NCI-H446 (cell line): ENCODE data around the gene PLXNA2.

Source experiments
- DNase-seq, 2 experiments: peaks; one replicate each; lab custom pipeline; 2025; lab: John Stamatoyannopoulos, UW

The PLXNA2 gene

DNA sequence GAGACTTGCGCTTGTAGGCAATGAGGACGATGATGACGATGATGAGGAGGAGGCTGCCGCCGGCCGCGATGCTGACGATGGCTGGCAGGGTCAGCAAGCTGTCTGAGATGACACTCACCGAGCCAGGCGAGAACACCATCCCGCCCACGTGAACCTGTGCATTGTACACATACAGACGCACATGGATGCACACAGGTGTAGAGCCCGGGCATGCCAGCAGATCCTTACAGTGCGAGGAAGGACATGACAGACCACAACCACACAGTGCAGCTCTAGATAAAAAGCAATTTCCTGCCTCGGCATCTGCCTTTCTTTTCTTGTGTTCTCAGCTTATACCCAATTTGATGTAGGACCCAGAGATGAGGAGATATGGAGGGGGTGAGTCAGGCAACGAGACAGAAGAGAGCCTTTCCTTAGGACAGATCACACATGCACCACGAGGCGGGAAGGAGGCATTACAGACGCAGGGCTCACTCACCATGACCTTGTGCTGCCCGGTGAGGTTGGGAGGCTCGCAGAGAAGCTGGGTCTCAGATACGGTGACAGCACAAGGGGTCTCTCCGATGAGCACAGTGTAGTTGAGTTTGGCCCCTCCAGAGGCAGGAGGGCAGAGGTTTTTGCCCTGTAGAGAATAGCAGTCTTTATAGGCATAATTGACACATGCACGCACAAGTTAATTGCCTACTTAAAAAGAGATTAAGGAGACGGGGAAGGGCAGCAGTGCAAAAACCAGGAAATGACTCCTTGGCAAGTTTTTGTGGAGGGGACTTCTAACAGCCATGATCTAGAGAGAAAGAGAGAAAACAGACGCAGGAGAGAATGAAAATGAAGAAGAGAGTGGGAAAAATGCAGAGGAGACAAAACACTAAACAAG, 199.4 kb downstream of the PLXNA2 start:
- no peak for DNase-seq

DNA sequence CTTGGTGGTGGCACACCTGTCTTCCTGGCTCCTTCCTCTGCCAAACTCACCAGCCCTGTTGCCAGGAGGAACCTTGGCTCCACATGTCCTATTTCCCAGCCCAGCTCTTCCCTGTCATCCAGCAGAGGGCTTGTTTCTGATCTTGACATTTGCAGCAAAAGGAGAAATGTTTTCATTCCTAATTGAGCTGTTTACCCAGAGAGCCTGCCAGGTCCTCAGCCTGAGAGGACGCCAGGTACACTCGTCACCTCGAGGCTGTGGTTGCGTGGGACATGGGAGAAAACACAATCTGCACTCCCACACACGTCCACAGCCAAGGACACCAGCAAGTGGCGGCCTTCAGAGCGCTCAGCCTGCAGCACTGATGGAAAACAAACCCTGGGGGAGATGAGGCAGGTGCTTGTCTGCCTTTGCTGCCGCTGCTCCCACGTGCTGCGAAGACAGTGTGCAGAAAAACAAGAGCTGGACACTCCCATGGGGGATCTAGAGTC, 200.4 kb downstream of the PLXNA2 start:
- DNase-seq = no peak

DNA sequence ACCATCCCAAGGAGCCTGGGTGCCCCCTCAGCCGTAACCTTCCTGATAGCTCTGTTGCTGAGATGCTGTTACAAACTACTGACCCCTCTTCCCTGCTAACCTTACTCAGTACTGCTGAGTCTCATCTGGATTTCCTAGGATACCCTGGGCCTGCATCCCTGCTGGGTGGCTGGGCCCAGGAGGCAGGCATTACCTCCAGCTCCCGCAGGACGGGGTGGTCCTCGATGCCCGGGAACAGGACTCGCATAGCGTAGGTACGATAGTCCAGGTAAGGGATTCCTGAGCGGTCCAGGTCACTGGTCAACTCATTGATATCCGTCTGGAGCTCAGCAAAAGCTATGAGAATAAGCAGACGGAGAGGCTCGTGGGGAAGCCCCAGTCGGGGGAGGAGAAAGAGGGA, 201.3 kb downstream of the PLXNA2 start:
- no peak for DNase-seq

DNA sequence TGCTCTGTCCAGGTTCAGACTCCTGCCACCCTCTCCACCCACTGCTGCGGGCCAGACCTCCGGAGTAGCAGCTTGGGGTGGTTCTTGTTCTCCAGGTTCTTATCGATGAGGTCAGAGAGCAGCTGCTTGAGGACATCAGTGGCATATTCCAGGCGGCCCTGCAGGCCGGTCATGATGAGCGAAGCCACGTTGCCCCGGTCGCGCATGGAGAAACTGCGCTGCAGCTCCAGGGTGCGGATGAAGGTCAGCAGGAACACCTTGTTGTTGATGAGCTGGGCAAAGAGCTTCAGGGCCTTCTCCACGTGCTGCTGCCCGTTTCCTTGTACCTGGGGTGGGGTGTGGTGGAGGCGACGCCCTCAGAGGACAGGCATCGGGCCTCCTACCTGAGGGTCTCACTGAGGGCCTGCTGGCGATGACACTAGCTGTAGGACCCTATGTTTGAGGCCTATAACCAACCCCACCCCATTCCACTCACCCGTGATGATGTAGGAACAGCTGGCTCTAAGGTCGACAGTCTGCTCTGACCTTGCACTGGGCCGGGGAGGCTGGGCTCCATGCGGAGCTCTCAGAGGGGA, 202.1 kb downstream of the PLXNA2 start:
- no peak for DNase-seq

DNA sequence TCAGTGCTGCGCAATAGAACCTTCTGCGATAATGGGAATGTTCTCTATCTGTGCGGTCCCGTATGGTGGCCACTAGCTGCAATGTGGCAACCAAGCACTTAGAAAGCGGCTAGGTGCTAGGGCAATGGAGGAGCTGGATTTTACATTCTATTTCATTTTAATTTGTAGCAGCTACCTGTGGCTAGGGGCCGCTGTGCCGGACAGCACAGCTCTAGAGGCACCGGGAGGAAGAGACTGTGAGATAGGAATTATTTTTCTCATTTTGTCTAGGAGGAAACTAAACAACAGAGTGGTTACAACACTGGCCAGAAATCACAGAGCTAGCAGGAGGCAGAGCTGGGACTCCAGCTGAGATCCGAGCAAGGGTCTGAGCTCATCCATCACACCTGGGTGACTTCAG, 202.7 kb downstream of the PLXNA2 start:
- no peak for DNase-seq

DNA sequence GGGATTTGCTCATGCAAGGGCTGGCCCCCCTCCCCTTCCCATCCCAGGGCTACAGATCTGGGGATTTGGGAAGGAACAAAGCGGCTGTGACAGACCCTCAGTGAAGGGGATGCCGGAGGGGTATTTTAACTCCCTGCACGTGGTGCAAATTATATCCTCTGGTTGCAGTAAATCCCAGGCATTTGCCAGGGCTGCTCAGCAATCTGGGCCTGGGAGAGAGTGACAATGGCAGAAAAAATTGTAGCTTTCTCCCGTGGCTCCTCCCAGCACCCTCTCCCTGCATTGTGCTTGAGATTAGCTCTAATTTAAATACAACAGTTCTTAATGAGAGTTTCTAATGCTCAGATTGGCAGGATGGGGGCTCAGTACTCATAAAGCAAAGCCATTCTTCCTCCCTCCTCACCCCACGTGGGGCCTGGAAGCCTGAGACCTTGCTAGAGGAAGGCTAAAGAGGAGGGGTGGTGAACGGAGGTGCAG, 203.3 kb downstream of the PLXNA2 start:
- no peak for DNase-seq

DNA sequence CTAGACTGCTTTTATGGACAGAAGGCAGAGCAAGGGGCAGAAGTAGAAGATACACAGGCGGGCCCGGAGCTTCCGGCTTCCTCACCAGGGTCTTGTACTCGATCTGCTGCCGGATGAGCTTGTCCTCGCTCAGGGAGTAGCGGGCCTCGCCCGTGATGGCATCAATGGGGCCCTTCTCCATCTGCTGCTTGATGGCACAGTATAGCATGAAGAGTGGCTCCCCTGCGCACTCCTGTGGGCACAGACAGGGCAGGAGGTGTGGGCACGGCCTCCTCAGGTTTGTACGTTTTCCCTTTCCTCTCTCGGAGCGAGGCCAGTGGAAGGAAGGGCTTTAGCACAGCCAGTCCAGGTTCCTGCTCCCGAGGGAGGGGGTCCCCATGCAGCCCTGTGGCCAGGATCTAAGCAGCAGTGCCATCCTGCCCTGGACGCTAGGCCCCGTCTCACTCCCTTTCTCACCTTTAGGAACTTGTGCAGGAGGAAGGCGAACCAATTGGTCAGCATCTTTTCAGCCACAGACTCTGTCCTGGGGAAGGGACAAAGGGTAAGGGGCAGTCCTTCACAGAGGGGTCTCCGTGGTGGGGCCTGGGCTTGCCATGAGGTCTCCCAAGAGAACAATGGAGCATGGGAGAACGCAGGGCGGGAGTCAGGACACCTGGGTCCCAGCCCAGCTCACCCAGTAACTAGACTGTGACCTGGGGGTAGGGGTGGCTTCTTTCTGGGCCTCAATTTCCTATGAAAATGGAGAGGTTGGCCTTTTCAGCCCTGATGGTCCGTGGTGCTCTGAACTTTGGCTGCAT, 204.4 kb downstream of the PLXNA2 start:
- DNase-seq = no peak

DNA sequence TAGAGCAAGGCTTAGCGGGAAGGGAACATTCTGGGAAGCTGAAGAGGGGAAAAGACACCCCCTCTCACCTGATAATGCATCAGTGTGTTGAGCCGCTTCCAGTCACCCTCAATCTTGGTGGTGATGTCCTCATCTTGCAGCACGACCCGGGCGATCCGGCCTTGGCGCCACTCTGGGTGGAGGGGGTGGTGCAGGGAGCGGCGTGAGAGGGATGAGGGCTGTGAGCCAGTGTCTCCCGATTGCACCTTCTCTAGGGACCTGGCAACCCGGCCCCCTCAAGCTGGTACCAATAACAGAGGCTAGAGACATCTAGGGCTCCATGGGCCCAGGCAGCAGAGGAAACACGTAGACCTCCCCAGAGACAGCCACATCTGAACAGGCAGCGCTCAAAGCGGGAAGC, 205.9 kb downstream of the PLXNA2 start:
- no peak for DNase-seq

DNA sequence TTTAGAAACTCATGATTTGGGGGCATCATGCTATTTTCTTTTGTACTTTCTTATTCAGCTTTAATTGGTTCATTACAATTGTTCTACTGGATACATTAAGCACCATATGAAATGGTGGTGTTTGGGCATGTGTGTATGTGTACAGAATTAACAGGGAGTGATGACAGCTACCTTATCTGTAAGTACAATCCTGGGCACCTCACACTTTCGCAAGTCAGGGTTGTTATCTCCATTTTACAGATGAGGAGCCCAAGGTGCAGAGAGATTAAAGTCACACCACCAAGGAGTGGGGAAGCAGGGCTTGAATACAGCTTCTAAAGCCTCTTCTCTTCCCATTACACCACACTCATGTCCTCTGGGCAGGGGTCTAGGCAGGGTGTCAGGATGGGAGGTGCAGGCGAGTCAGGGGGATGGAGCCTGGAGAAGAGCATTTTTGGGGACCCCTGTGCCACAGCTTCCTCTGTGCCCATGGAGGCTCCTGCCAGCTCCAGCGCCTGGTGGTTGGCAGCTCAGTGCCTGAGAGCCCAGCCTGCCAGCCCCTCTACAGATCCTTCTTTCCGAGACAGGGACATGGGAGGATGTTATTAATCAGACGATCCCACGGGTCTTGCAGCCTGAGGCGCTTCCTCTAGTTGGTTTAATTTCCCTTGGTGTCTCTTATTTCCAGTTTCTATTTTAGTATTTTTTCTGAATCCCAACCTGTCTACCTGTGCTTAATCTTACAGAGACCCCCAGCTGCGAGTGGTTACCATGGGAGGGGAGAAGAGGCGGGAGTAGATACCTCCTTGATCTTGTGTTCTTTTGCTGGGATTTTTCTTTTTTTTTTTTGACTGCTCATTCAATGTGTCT, 207.0 kb downstream of the PLXNA2 start:
- DNase-seq = no peak

DNA sequence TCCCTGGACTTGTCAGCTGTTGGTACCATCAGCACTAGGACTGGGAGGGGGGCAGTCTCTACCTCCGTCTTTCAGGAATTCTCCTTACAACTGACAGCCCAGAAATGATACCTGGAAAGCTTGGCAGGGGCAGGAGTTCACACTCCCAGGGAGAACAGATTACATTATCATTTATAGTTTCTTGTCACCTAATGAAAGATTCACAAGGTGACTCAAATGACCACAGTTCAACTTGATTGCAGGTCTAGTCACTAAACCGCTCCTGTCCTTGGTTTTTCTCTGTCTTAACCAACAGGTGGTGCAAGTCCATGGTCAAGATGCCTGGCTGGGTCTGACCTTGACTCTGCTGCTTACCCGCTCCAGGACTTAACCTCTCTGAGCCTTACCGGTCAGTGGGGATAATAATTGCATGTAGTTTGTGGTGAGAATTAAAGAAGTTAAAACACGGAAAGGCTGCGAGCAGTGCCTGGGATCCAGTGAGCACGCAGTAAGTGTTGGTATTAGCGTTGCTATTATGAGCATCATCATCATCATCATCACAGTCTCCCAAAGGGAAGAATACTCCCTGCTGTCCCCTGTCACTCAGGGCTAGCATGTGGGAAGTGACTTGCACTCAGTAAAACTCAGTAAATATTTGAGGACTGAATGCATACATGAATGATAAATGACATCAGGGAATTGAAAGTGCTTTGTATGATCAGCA, 207.9 kb downstream of the PLXNA2 start:
- no peak for DNase-seq

DNA sequence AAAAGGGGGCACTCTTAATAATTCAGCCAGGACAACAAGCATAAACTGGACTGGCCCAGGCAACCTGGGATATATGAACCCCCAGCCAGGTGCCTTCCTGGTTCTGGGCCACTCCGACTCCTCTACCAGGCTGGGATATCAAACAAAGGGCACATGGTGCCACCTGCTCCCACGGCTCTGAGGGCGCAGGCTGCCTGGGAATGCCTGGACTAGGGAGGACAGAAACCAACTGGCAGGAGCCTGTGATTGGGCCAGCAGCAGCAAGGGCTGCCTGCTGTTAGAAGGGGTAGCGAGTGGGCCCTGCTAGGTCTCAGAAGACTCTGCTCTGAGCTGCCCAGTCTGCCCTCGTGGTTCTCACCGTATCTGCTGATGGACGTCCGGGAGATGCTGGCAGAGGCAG, 210.0 kb downstream of the PLXNA2 start:
- no peak for DNase-seq

DNA sequence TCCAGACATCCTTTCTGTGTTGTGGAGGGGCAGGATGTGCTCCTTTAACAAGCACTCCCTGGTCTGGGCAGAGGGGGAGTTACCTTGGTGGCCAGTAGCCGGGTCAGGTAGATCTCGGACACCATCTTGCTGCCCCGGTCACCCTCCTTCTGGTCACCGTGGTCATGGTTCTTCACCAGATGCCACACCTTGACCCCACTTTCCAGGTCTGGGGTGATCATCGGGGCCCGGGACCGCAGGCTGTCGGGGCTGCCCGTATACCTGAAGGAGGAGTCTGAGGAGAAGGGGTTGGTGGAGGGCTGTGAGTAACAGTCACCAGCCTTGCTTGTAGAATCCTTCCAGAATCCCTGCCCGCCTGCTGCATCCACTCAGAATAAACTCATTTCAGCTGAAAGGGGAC, 210.9 kb downstream of the PLXNA2 start:
- DNase-seq = no peak

DNA sequence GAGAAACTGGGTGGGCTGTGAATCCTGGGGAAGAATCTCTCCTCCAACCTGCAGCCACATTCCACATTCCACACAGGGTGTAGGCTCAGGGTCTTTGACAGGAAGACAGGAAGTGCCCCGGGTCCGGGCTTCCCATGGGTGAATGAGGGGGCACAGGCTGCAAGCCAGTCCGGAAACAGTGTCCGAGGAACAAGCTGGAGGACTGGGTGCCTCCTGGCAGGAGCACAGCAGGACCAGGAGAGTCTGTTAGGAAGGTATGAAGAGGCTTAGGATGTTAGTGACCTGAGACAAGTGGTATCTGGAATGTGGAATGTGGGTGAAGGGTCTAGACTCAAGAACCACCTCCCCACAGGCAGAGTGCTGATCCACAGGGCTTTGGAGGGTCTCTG, 212.3 kb downstream of the PLXNA2 start:
- DNase-seq = no peak

DNA sequence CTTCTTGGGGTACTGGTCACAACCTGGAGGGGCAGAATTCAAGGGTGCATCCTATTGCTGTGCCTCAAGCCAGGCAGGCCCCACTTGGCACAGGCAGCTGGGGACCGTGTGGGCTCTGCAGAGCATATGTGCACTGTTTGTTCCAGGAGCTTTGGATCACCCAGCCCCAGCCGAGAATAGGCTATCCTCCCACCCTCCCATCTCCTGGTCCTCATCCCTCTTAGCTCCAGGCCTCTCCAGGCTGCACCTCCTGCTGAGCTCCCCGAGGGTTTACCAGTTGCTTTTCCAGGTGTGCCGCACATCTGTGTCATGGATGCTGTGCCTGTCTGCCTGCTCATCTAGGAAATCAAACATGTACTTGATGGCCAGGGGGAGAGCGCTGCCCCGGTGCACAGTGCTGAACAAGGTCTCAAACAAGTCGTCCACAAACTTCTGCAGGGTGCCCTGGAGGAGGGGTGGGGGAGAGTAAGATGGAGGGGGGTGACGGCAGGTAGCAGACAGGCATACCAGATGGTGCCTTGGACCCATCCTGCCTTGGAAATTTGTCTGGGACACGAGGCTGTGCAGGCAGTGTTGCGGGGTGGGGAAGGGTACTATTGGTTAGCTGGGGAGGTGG, 212.8 kb downstream of the PLXNA2 start:
- DNase-seq = peak in 1 of 2 experiments; percentile 27

DNA sequence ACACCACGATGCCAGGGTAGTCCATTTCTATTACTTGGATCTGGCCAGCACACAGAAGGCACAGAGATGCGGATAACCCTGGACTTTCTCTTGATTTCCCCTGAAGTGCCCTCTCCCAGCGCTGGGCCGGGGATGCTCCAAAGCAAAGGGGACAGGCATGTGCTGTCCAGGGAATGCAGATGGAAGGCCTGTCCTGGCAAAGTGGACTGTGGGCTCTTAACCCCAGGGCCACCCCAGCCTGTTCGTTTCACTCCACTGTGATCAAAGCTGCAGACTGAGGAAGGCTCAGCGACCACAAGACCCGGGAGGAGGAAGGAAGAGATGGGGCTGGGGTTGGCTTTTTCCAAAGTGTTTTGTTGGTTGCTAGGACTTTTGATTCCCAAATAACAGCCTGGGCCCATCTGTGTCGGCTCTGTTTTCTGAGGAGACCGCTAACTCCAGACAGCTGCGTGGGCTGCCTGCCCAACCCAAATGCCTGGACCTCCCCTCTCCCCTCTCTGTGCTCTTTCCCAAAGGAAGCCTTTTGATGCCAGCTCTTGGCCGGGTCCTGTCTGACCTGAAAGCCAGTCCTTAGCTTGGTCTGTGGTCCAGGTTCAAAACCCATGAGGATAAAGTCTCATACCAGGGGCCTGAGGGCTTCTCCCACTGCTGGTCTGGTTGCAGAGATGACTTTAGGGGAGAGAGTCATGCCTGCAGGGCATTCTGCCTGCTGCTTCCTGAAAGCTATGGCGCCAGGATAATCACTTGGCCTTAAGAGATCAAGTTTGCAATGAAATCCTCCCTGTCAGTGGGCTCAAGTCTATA, 213.7 kb downstream of the PLXNA2 start:
- DNase-seq = peak; percentile 43 to 72

DNA sequence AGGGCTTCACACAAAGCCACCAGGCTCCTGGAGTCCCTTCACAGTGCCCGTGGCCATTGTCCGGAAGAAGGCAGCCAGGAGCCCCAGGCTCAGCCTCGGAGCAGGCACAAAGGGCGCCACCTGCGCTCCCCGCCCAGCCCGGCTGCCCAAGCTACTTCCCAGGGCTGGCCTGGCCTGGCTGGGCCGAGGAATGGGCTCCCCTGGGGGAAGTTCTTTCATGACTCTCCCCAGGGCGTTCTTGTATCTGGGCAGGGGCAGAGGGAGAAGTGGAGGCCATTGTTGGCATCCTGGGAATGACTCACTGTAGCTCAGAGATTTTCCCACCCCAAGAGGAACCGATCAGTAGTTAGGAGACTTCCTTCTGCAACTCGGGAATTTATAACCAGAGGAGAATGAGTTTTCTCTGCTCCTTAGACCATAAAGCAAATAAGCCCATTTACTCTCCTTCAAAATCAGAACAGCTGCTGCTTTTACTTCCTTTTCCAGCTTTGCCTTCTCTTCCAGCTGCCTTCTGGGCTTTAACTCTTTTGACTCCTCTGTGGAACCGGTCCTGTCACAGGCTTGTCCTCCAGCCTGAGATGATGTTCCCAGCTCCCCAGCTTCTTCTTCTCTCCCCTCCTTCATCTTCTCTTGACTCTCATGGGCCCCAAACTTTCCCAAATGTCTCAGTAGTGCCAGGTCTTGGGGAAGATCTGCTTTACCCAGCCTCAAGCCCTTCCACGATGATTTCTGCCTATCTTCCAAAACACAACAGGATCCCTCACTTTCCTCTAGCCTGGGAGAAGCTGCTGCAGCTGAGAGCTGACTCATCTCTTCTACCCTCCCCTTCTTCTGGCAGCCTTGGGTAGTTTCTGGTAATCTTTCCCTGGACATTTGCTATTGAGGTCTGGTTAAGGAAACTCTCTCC, 214.6 kb downstream of the PLXNA2 start:
- DNase-seq = peak in 1 of 2 experiments; percentile 18

DNA sequence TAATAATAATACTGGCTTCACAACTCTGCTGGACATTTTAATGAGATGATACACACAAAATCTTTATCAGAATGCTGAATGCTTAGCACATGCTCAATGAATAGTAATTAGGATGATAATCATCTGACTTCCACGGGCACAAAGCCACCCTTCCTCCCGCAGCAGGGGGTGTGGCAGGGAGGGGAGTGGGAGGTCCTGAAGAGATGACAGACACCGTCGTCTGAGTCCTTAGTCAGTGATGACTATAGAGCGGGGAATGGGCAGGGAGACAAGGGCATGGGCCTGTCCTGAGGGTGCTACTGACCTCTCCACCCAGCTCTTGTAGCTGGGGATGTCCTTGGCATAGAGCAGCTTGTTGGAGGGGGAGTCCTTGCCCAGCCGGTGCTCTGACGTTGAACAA, 215.7 kb downstream of the PLXNA2 start:
- DNase-seq = no peak

DNA sequence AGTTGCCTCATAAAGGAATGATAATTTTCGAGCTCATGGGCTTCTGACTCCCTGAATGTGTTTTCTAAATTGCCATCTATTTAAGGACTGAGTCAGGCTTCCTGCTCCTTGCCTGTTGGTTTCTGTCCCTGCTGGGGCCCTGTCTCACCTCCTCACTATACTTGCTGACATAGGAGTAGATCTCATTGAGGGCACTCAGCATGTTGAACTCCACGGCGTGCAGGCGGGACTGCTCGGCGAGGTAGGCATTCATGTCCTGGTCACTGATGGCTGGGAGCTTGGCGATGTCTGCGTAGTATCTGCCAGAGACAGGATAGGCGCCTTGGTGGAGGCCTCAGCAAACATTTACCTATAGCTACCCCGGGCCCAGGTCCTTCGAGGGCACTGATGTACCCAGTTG, 216.3 kb downstream of the PLXNA2 start:
- no peak for DNase-seq
